Measurements from ENCODE around the gene CAMK2N1.

DNA sequence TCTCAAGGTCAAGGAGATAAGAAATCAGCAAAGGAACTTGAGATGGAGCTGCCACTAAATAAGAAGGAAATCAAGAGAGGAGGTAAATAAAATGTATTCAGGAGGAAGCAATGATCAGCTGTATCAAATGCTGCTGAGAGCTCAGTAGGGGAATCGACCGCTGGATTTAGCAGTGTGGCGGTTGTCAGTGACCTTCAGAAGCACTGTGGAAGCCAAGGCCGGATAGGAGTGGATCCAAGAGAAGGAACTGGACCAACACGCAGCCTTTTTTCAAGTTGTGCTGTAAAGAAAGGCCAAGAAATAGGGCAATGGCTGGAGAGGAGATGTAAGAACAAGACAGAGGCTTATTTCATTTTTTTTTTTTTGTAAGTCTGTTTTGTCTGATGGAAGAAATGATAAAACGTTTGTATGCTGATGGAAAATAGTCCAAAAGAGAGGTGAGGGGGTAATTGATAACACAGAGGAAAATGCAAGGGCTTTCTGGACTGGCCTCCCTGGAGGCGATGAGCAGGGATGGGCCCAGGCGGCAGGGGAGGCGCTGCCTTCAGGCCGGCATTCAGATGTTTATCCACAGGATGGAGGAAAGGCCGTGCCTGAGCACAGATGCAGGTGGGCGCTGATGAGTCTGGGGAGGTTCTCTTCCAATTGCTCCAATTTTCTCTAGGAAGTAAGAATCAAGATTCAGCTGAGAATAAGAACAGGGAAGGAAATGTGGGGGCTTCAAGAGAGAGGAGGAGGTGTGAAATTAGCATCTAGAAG is 48.8 kb upstream of the CAMK2N1 start:
- TF ChIP-seq CTCF (IDR thresholded peaks at IDR 0.05; ENCODE audit: low read length) (no peak), EZH2 (IDR thresholded peaks at IDR 0.05; ENCODE audit: borderline replicate concordance, low read length) (no peak)

Data from OCI-LY1 (cell line).